ENCODE results near the gene GABRB1. TPM values are rescaled to one million over a fixed set of nuclear protein-coding genes. Genes with fewer than 3 reads are reported as not detected.

Gene GABRB1
- total RNA-seq, 2 experiments from 2014 or later, result not detected

- H3K27me3 Mint-ChIP-seq, result peaks cover 6% of the 10 kb centered on the region
- POLR2A ChIA-PET, result no interaction called here
- no peak for TF ChIP-seq CTCF (IDR thresholded peaks at IDR 0.05)
- no peaks in the 10 kb centered on the region for H3K4me1 Mint-ChIP-seq (ENCODE audit: low read depth)
- H3K27ac Mint-ChIP-seq, result no peak overlapping the region
- DNase-seq, result no peak
- no peaks in the 10 kb centered on the region for H3K36me3 Mint-ChIP-seq (ENCODE audit: low read depth)
- ATAC-seq, result no peak
- H3K4me3 Mint-ChIP-seq, result no peak overlapping the region
- CTCF ChIA-PET, result interaction anchor here (1.1 kb wide), 1 partner anchor 174 kb away, joined by 3 read pairs; no protein-coding TSS in a partner anchor
- intact Hi-C loops (cut with micrococcal nuclease), result no loop called here
- no peaks in the 10 kb centered on the region for H3K9me3 Mint-ChIP-seq
Measured at GRCh38 chr4:47390428-47391125, 359.2 kb downstream of the GABRB1 start.

DNA sequence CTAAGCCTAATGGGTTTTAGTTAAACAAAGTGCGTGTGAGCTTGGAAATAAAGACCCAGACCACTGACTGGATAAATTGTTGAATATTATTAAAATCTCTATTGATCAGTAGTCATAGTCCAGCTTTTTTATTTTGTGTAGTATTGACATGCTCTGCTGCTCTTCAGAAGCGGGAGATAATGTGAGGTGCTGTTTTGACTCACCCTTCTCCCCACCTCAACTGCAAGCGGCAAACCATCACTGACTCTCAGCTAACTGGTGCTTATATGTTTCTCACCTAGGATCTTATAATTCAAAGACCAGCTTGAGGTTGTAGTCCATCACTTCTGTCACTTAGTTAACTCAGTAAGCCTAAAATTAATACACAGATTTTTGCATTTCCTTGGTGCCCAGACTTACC lies 359.9 kb downstream of the GABRB1 start:
- Mint-ChIP-seq H3K36me3 (ENCODE audit: low read depth) (no peaks in the 10 kb centered on the region), H3K27me3 (peaks cover 6% of the 10 kb centered on the region), H3K9me3 (no peaks in the 10 kb centered on the region), H3K27ac (no peak overlapping the region), H3K4me3 (no peak overlapping the region), H3K4me1 (ENCODE audit: low read depth) (no peaks in the 10 kb centered on the region)
- intact Hi-C loops (cut with micrococcal nuclease), result no loop called here
- TF ChIP-seq CTCF (IDR thresholded peaks at IDR 0.05), result no peak
- ATAC-seq (no peak), DNase-seq (no peak)
- ChIA-PET CTCF (no interaction called here), POLR2A (no interaction called here)

GRCh38 chr4:47406408-47406807 lies 375.0 kb downstream of the GABRB1 start:
- Mint-ChIP-seq H3K4me1 (ENCODE audit: low read depth) (no peaks in the 10 kb centered on the region), H3K4me3 (no peak overlapping the region), H3K36me3 (ENCODE audit: low read depth) (no peaks in the 10 kb centered on the region), H3K27ac (no peak overlapping the region), H3K27me3 (peaks cover 17% of the 10 kb centered on the region), H3K9me3 (no peaks in the 10 kb centered on the region)
- intact Hi-C loops (cut with micrococcal nuclease), result no loop called here
- ChIA-PET POLR2A (no interaction called here), CTCF (no interaction called here)
- DNase-seq, result no peak
- TF ChIP-seq CTCF (IDR thresholded peaks at IDR 0.05), result no peak
- no peak for ATAC-seq

DNA sequence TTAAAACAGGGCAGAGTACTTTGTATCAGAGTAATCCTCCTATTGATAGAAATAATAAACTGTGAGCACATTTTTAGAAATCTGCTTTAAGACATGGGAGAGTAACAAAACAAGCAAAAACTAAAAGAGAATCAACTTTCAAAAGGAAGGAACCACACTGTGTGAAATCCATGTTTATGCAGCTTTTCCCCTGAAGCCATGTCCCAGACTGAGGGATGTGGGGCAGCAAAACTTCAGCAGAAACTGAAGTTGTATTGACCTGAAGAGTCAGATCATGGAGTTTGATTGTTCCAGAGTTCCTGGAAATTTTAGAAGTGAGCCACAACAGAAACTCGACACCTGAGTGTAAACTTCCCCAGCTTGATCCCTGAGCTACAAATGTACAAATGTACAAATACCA lies 378.9 kb downstream of the GABRB1 start:
- no peak for TF ChIP-seq CTCF (IDR thresholded peaks at IDR 0.05)
- ATAC-seq (no peak), DNase-seq (no peak)
- Mint-ChIP-seq H3K36me3 (ENCODE audit: low read depth) (no peaks in the 10 kb centered on the region), H3K27me3 (peaks cover 9% of the 10 kb centered on the region), H3K27ac (no peak overlapping the region), H3K9me3 (no peaks in the 10 kb centered on the region), H3K4me1 (ENCODE audit: low read depth) (no peaks in the 10 kb centered on the region), H3K4me3 (no peak overlapping the region)
- ChIA-PET CTCF (no interaction called here), POLR2A (no interaction called here)
- intact Hi-C loops (cut with micrococcal nuclease), result no loop called here

DNA sequence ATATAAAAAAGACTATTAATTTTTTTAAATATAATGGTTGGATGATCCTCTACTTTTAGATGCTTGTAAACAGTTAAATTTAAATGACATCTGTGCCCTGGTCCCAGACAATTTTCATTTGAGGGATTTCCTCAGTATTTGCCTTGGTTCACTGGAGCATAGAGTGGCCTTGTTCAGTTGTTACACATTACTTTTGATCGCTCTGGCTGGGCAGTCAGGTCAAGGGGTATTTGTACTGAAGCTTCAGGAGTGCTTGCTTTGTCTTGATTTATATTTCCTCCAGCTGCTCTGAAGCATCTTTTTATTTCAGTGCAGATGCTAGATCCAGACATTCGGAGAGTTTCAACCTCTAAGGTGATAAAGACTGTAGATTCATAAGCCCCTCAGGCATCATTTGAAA lies 382.2 kb downstream of the GABRB1 start:
- DNase-seq (no peak), ATAC-seq (no peak)
- no peak overlapping the region for H3K27ac Mint-ChIP-seq
- ChIA-PET CTCF (no interaction called here), POLR2A (no interaction called here)
- H3K4me1 Mint-ChIP-seq (ENCODE audit: low read depth), result no peaks in the 10 kb centered on the region
- no peak for TF ChIP-seq CTCF (IDR thresholded peaks at IDR 0.05)
- H3K36me3 Mint-ChIP-seq (ENCODE audit: low read depth), result no peaks in the 10 kb centered on the region
- intact Hi-C loops (cut with micrococcal nuclease), result no loop called here
- peaks cover 4% of the 10 kb centered on the region for H3K27me3 Mint-ChIP-seq
- H3K9me3 Mint-ChIP-seq, result no peaks in the 10 kb centered on the region
- no peak overlapping the region for H3K4me3 Mint-ChIP-seq
